AG09319 (cell line): ENCODE data around the gene ITPR3.
A peak's percentile ranks its signal among the peaks of the same experiment; 100 is the strongest.

Experiments used
- DNase-seq: peaks from one replicate; pipeline ENCODE4 v3.0.0-alpha.2; 2010; ENCODE audit warnings: low read depth; ENCODE audit errors: extremely low read depth
- TF ChIP-seq, protein P1 (sequence below): IDR thresholded peaks from 2 replicates; pipeline ENCODE4 v1.5.1; 2011; ENCODE audit warnings: low read depth, mild to moderate bottlenecking, inconsistent platforms, low read length, moderate library complexity

The ITPR3 gene

DNA sequence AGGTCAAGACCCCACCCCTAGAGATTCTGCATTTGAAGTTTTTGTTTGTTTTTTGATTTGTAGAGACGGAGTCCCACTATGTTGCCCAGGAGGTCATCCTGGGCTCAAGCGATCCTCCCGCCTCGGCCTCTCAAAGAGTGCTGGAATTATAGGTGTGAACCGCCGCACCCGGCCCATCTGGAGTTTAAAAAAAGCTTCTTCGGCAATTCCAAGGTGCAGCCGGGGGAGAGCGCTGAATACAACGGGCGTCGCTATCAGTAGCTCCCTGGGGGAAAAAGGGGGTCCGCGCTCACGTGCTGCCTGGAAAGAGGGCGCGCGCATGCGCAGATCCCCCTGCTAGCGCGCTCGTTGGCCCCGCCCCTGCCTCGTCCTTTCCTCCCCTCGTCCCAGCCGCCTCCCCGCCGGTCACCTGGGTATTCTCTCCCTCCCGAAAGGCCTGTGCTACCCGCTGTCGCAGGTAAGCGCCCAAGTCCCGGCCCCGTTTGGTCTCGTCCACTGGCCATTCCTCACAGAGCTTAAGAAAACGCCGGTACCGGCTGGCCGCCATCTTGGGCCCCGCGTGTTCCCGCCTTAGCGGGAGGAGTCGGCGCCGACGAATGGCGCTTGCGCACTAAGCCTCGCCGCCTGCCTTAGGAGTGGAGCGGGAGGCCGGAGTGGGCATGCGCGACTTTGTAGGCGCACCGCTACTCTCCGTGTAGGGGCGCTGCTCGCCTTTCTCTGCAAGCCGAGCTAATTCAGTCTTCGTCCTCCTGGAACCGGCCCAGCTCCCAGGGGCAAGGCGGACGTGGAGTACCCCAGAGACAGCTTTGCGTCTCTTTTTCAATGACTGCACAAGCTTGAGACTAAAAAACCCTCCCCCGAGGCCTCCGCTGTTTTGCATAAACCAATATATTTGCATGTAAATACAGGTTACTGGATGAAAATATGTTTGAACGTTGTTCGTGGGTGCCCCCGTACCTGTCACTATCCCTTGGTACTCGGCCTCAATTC is 90.3 kb downstream of the ITPR3 start, which contains the start of gene UQCC2:
UQCC2 (minus strand) TSS at position 561 of the 990 bp plus-strand sequence; CDS start at position 547, 14 bp downstream.
- peak; percentile 91 for DNase-seq
- TF ChIP-seq, protein P1, sequence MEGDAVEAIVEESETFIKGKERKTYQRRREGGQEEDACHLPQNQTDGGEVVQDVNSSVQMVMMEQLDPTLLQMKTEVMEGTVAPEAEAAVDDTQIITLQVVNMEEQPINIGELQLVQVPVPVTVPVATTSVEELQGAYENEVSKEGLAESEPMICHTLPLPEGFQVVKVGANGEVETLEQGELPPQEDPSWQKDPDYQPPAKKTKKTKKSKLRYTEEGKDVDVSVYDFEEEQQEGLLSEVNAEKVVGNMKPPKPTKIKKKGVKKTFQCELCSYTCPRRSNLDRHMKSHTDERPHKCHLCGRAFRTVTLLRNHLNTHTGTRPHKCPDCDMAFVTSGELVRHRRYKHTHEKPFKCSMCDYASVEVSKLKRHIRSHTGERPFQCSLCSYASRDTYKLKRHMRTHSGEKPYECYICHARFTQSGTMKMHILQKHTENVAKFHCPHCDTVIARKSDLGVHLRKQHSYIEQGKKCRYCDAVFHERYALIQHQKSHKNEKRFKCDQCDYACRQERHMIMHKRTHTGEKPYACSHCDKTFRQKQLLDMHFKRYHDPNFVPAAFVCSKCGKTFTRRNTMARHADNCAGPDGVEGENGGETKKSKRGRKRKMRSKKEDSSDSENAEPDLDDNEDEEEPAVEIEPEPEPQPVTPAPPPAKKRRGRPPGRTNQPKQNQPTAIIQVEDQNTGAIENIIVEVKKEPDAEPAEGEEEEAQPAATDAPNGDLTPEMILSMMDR = peak; percentile 71

DNA sequence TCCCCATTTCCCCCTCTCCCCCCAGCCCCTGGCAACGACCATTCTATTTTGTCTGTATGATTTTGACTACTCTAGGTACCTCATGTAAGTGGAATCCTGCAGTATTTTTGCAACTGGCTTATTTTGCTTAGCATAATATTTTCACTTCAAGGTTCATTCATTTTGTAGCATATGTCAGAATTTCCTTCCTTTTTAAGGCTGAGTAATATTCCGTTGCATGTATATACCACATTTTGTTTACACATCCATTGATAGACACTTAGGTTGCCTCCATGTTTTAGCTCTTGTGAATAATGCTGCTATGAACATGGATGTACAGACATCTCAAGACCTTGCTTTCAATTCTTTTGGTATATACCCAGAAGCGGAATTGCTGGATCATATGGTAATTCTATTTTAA is 91.8 kb downstream of the ITPR3 start:
- TF ChIP-seq, protein P1 = no peak
- no peak for DNase-seq

DNA sequence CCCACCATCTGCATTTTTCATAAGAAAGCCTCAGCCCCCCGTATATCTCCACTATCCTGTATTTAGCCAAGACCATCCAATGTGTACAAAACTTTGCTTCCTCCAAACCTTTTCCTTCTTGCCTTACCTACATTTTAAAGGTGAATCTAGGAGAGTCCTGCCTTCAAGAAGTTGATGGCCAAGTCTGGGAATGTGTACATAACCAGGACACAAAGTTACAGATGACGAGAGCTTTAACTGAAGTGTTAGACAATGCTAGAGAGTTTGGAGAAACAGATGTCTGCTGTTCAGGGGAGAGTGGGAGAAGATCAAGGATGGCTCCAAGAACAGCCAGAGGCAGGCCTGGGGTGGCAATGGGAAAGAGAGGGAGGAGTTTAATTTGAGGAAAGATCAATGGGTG is 92.7 kb downstream of the ITPR3 start:
- TF ChIP-seq, protein P1 = no peak
- no peak for DNase-seq

DNA sequence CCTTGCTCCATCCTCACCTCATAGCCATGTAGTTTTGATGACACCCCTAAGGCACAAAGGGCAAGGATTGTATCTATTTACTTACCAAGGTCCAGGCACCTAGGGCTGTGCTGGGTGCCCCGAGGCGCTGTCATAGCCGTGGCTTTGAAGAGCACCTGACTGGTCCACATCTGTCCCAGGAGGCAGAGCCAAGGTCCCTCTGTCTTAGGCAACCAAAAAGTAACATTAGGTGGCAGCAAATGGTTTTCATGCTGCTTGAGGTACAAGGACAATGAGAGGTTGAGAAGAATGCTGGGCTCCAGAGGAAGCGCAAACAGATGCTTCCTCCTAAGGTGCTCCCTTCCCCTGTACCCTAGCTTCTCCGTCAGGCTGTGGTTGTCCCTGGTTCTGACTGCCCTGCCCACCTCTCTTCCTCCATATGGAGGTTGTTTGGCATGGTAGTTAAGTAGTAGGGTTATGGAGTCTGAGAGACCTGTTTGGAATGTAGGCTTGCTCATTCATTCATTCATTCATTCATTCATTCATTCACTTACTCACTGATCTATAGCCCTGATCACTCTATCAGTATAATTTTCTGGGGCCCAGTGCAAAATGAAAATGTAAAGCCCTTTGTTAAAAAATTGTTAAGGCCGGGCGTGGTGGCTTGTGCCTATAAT is 93.4 kb downstream of the ITPR3 start:
- DNase-seq = no peak

DNA sequence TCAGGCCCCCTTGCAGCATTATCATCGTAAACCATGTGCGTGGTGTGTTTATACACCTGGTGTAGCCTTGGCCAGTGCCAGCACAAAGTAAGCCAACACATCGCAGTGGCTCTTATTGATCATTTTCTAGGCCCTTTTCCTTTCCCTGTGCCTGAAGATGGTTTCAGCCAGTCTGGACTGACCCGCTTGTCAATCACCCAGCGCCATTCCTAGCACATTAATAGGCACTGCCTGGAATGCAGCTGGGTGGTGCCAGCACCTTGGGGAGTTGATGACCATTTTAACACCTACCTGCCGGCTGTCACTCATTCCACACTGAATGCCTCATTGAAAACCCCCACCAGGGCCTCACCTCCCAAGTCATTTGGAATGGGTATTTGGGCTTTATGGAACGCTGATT is 95.3 kb downstream of the ITPR3 start:
- TF ChIP-seq, protein P1 = no peak
- DNase-seq = no peak

More for the DNA sequence above, 93.4 kb downstream of the ITPR3 start:
- TF ChIP-seq, protein P1 = no peak

DNA sequence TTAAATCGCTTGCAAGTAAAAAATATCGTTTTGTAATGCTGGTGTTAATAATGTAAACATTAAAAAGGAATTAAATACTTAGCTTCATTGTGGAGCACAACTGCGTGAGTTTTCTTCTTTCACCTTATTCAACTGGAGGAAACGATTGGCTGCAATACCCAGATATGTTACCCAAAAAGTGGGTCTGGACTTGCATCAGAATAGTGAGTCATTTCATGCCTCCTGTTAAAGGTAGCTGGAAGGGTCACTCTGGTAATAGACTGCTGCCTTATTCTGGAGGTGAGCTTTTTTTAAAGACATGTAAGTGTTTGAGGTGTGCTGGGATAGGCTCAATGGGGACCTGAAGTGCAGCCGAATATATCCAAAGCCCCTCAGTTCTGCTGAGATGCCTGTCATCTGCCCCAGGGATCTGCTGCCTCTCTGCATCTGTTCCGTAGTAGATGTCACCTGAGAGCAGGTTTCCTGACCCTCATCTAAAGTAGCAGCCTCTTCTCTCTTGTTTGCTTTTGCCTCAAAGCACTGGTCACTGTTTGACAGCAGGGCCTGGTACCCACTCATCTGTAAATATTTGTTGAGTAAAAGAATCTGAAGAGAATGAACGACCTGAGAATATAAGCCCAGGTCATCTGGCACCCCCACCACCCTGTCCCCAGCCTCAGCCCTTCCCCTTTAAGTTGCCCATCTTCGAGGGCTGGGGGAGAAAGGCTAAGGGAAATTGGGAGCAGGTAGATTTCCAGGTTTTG is 95.9 kb downstream of the ITPR3 start:
- TF ChIP-seq, protein P1 = no peak
- no peak for DNase-seq
